Activated CD4-positive, CD25-positive, alpha-beta regulatory T cell treated with anti-CD3 and anti-CD28 coated beads, Interleukin-2, amount 50 U/mL, for 16 hours (primary cell): ENCODE measurements around the gene FGF2.

Experiments
- DNase-seq: peaks from one replicate; pipeline ENCODE4 v3.0.0-alpha.2; 2020; ENCODE audit warnings: low read depth, low spot score

FGF2 gene

GRCh38 chr4:122894827-122895226 is 68.2 kb downstream of the FGF2 start:
- no peak for DNase-seq

GRCh38 chr4:122895336-122895995 is 68.8 kb downstream of the FGF2 start:
- DNase-seq, result no peak

GRCh38 chr4:122896270-122896669 is 69.6 kb downstream of the FGF2 start:
- DNase-seq, result no peak

GRCh38 chr4:122898370-122899150 is 71.9 kb downstream of the FGF2 start:
- DNase-seq, result no peak

- no peak for DNase-seq
Observed at GRCh38 chr4:122899682-122900081, 73.1 kb downstream of the FGF2 start.

- DNase-seq, result no peak
Observed at GRCh38 chr4:122900314-122900713, 73.7 kb downstream of the FGF2 start.

GRCh38 chr4:122901247-122902010 is 74.8 kb downstream of the FGF2 start:
- DNase-seq, result no peak

- no peak for DNase-seq
Observed at GRCh38 chr4:122903766-122904288, 77.2 kb downstream of the FGF2 start.

GRCh38 chr4:122906859-122907305 is 80.3 kb downstream of the FGF2 start:
- no peak for DNase-seq

- no peak for DNase-seq
Observed at GRCh38 chr4:122908223-122908622, 81.6 kb downstream of the FGF2 start.

- no peak for DNase-seq
Observed at GRCh38 chr4:122909683-122910082, 83.1 kb downstream of the FGF2 start.

- DNase-seq, result no peak
Observed at GRCh38 chr4:122911588-122911987, 85.0 kb downstream of the FGF2 start.

- no peak for DNase-seq
Observed at GRCh38 chr4:122912810-122913575, 86.4 kb downstream of the FGF2 start.

GRCh38 chr4:122914292-122914904 is 87.8 kb downstream of the FGF2 start:
- no peak for DNase-seq

- no peak for DNase-seq
Observed at GRCh38 chr4:122914938-122915337, 88.3 kb downstream of the FGF2 start.

GRCh38 chr4:122917731-122918130 is 91.1 kb downstream of the FGF2 start:
- DNase-seq, result no peak

- DNase-seq, result no peak
Observed at GRCh38 chr4:122920473-122920872, 93.8 kb downstream of the FGF2 start.

- DNase-seq, result no peak
Observed at GRCh38 chr4:122921300-122921699, 94.7 kb downstream of the FGF2 start.

- DNase-seq, result no peak
Observed at GRCh38 chr4:122921971-122922876, 95.6 kb downstream of the FGF2 start, which contains the start of gene NUDT6. NUDT6 (minus strand) TSS chr4:122922597; CDS start chr4:122922572, 25 bp downstream.
